IPS-NIHi7 (cell line): Measurements from ENCODE around the gene CA12.

Source experiments
- DNase-seq: peaks from one replicate; pipeline ENCODE4 v3.0.0; 2012; ENCODE audit warnings: mixed read lengths; ENCODE audit errors: extremely low spot score

Gene CA12

DNA sequence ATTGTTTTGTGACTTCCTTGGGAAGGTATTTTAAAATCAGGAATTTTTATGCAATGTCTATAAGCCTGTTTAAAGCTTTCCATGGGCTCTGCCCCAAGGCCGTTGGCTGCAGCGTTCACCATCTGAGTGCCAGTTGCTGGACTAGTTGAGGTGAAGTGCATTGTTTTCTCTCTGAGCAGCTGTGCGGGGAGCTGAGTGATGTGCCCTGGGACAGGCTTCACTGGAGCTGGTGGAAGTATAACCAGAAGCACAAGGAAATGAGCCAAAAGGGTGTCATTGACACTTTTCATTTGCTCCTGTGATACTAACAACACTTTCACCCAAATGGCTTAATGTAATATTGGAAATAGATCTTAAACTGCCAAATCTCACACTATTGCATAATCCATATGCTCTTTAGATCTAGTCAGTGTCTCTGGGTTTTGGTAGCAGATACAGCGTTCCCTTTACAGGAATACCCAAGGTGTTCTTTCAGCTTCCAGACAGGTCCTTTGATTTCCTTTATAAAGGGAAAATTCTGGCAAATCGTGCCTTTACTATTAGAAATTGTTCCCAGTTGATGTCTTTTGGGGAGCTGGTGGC, 75.1 kb downstream of the CA12 start:
- no peak for DNase-seq

DNA sequence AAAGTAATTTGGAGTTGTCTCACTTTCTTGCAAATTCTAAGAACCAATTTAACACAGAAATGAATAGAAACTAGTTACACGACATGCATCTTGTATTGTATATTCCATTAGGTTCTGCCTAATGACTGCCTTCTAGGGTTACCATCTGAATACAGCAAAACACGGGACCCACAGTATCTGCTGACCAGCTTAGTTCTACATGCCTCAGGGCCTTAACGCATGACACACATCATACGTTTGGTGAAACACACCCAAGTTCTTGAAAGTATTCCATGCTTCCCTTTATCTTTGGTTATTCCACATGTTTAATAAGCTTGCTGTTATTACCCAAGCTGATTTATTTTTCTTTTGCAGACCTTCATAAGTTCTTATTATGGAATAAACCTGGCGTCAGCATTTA, 76.4 kb downstream of the CA12 start:
- DNase-seq: no peak

DNA sequence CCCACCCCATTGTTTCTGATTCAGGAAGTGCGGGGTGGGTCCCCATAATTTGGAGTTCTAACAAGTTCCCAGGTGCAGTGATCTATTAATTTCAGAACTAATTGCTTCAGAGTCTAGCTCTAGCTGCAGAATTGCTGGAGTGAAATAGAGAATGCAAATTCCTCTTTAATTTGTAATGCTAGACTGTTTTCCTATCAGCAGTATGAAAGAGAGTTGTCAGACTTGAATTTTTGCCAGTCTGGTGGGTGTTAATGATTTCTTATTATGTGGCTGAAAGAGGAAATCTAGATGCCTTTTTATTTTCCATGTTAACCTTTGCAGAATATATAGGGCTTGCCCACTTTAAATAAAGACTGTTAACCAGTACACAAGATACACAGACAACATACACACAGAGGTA, 80.6 kb downstream of the CA12 start:
- no peak for DNase-seq

DNA sequence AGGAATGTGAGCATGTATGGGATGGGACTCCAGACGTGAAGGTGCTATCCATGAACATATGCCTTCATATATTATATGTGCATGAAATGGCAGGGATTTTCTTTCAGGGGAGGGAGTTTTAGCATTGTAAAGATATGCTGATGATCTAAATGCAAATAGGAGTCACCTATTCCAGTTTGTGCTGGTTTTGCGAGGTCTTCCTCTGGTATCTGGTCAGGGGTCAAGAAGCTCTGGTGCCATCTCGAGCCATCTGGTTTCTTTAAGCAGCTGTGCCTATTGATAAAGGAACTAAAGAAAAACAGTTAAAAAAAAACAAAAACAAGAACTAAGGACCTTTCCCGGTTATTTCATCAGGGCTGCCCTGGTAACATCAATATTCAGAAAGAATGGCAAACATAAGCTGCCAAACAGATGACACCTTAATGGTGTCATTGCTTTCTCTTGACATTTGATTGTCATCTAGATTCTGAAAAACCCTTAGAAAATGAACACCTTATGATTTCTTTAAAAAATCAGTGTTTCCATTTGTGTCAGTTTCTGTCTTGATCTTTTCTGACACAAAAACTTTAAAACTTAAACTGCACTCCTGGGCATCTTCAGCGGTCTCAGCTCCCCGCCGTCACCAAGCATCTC, 81.6 kb downstream of the CA12 start:
- no peak for DNase-seq

DNA sequence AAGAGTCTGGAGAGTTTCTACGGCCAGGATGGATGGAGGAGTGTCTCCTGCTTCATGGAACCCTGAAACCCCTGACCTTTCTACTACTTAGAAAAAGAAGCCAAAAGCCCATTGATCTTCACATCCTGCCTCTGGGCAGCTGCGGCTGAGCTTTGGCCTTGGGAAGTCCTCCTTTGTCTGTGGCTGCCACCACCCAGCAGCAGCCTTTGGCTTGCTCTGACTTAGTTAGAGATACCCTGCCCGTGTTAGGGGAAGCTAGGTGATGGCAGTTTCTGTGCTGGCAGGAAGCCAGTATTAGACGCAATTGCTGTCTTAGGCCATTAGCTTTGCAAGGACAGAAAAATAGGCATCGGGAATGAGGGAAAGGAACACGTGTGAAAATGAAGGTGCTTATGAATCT, 85.5 kb downstream of the CA12 start:
- no peak for DNase-seq

DNA sequence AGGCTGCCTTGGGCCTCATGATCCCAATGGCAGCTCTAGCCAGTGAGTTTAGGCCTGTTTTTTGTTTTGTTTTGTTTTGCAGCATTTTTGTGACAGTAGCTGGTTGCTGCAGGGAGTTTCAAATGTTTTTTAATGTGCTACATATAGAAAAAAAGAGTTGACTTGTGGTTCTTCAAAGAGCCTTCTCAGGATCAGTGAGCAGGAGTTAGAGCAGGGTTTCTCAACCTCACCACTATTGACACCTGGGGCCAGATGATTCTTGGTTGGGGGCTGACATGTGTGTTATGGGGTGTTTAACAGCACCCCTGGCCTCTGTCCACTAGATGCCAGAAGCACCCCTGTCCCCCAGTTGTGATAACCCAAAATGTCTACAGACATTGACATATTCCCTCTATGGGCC, 86.3 kb downstream of the CA12 start:
- no peak for DNase-seq

DNA sequence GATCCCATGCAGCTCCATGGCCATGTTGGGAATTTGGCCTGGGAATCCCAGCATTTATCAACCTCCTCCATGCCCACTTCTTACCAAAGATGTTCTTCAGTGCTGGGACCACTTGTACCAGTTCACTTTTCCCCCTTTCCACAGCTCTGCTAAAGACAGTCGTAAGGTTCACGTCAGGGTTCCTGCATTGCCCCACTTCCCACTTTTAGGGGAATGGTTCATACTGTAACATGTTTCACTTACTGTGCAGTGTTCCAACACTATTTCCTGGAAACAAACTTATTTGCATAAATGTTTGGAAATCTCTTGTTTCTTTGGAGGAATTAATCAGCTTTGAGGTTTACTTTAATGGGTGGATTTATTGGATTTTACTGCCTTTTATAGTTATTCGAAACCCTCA, 87.3 kb downstream of the CA12 start:
- no peak for DNase-seq

DNA sequence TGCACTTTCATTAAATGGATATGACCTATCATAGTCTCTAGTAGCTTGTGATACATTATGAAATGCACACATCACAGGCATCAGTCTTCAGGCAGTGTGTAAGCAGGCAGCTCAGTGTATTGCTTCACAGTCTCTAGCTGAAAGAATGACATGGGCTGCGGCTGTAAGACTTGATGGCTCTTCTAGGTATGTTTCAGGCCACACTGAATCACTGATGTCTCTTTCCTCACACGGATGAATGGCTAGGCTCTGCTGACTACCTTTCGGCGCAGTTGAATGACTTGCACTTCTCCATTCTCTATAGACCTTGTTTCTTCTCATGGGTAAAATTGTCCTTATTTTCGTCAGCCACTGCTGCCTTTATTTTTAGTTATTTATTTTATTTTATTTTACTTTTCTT, 88.9 kb downstream of the CA12 start:
- no peak for DNase-seq

DNA sequence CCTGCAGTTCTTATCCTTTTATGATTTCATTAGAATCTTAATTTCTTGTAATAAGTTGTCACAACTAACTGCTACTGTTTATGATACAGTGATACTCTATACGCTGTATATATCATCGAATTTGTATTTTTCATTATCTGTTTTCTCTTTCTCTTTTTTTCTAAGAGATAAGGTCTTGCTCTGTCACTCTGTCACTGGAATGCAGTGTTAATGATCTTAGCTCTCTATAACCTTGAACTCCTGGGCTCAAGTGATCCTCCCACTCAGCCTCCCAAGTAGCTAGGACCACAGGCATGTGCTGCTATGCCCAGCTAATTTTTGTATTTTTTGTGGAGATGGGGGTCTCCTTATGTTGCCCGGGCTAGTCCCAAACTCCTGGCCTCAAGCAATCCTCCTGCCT, 89.4 kb downstream of the CA12 start:
- no peak for DNase-seq

DNA sequence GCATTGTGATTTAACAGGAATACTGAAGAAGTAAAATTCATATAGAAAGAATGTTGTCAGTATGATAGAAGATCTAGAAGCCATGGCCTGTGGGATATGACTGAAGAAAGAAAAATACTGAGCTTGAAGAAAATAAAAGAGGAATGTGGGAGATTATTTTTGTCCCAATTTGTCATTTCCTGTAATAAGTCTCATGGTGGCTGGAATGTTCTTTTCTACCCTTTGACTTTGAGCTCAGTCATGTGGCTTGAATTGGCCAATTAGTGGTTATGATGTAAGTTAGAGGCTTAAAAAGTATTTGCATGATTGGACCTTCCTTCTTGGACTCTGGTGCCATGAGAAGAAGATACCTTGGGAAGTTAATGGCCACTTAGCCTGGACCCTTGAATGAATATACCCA, 90.1 kb downstream of the CA12 start:
- DNase-seq: no peak

DNA sequence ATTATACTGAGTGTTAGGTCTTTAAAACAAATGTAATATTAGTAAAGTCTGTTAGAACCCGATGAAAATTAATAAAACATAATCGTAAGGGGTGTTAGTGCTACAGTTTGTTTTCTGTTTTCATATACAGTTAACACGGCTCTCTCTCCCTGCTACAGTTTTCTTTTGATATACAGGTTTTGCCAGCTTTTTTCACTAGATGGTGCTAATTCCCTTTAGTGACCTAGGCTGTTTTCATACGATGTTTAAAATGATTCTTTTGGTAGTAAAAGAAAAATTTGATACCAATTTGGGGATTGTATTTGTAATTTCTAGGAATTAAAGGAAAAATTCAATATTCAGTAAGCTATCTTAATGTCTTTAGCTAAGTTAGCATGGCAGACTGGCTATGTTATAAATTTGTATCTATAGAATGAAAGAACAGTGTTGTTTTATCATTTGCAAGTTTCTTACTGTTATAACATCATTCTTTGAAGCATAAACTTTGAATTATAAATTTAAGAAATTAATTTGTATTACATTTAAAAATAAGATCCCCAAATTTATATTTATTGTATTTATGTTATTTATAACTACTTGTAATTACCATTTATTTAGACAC, 92.8 kb downstream of the CA12 start:
- peak; percentile 56 for DNase-seq

DNA sequence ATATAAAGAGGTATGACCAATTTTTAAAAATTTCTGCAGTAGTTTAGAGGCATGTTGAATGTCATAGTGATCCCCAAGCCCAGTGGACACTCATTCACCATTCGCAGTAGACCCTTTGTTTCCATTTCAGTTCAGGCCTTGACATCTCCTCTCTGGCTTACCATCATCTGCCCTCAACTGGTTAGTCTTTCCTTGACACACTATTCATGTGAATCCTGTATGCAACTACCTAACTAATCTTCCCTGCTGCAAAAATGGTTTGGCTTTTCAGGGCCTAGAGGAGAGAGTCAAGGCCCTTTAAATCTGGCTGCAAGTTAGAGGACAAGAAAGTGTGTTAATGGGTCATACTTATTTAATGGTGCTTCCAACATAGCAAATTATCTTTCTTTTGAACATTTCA, 93.3 kb downstream of the CA12 start:
- no peak for DNase-seq

DNA sequence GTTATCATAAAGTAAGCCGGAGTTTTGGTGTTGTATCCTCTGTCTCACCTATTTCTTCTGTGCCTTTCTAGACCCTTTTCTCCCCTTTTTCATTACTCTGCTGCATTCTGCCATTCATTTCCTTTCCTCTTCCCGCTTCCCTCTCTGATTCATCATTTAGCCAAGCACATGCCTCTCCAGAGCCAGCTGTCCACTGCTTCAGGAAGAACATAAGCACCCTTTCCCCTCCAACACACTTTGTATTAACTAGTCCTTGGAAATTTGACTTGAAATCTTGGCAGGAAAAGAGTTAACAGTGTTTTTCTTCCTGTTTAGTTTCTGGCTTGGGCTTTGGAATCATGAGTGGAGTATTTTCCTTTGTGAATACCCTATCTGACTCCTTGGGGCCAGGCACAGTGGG, 94.5 kb downstream of the CA12 start:
- no peak for DNase-seq

DNA sequence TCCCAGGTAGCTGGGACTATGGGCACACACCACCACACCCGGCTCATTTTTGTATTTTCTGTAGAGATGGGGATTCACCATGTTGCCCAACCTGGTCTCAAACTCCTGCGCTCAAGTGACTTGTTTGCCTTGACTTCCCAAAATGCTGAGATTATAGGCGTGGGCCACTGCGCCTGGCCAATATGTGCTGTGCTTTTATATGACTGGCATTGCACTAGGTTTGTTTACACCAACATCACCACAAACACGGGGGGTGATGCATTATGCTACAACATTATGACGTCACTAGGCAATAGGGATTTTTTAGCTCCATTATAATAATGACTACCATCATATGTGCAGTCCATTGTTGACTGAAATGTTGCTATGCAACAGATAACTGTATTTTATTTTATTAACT, 97.3 kb downstream of the CA12 start:
- no peak for DNase-seq

DNA sequence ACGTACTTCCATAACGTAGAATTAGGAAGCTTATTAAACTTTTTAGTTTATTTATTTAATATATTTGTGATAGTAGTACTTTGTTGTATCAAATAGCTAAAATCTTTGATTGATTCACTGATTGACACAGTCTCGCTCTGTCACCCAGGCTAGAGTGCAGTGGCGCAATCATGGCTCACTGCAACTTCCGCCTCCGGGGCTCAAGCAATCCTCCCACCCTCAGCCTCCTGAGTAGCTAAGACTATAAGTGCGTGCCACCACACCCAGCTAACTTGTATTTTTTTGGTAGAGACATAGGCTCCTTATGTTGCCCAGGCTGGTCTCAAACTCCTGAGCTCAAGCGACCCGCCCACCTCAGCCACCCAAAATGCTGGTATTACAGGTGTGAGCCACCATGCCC, 98.5 kb downstream of the CA12 start:
- no peak for DNase-seq

DNA sequence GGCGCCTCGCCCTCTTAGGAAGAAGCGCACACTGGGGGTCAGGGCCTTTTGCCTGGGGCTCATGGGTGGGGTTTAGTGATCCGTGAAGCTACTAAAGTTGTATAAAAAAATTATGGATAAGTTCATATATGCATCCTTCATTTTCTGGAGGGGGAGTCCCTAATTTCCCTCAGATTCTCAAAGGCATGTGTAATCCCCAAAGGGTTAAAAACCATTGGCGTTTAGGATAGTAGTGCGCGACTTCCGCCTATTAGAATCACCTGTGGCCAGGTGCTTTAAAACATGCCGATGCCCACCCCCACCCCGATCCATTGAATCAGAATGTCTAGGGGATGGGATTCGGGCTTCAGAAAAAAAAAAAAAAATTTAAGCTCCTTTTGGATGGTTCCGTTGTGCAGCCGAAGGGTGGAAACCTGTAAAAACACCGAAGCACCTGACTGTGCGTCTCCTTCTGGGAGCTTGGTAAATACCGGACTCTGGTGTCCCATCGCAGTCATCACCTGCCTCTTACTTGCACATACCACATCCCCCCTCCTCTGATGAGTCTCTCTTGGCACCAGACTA, 103.7 kb downstream of the CA12 start:
- no peak for DNase-seq

DNA sequence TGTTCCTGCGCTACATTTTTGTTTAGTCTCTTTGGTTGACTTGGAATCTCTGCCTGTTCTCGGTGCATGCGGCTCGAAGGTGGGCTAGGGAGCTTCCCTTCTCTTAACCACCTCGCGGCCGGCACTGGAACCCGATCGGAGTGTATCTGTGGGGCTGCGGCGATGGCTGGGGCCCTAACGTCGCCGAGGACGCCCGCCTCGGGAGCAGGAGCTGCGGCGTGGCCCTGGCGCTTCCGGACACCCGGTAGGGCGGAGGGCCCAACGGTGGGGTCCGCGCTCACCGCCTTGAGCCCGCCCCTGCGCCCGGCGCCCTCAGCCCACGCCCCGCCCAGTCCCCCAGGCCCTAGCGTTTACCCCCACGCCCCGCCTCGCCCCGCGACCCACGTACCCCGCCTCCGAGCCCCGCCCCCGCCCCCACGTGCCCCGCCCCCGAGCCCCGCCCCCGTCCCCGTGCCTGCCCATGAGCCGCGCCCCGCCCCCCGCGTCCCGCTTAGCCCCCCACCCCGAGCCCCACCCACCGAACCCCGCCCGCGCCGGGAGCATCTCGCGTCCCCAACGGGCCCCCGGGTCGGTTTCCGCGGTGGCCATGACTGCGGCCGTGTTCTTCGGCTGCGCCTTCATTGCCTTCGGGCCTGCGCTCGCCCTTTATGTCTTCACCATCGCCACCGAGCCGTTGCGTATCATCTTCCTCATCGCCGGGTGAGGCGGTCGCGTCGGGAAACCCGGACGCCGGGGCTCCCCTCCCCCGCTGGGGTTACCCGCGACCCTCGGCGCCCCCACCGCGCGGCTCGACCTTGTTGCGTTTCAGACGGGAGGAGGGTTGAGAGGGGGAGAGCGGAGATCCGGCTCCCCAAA, 104.4 kb downstream of the CA12 start, which contains the start of gene APH1B:
Gene APH1B (plus strand): TSS at position 568 of the 855 bp plus-strand sequence. CDS start 19 bp downstream, at position 587.
- peak; percentile 80 for DNase-seq

DNA sequence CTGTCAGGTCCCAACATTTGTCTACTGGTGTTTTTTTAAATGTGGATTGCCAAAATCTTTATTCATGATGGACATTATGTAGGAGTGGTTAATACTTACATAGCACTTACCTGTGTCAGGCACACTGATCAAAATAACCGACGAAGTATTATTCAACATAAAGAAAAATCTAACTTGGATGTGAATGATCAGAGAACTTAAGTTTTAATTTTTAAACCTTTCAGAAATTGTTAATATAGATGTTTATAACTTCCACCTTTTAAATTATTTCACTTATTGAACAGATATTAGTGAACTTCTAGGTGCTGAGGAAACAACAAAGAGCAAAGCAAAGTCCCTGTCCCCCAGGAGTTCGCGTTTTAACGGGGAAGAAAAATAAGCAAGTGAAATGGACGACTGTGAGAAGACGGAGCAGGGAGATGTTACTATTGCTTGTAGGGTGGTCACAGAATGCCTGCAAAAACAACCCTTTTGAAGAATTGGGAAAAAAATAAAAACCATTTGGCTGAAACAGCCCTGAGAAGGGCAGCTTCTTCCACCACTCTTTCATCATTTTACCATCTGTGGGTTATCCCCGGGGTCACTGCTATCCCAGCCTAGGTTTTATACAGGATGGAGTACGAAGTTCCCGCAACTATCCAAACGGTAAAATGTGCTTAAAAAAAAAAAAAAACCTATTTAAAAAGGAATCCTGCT, 105.2 kb downstream of the CA12 start:
- no peak for DNase-seq

DNA sequence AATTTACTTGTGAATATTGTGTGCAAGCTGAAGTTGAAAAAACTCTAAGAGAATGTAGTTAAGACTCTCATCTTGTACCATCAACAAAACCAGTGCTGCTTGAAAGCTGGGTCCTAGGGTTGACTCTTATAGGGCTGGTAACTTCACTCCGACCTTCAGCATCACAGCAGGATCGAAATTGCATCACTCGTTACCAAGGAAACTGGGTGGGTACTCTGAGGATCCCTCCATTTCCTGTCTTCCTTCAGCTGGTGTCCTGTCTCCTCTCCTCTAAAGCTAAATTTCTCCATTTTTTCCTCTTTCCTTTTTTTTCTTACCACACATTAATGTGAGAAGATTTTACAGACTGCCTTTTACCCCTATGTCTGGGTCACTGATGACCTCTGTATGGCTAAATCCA, 107.2 kb downstream of the CA12 start:
- DNase-seq: peak; percentile 58
